Glomerular visceral epithelial cell (primary cell): Measurements from ENCODE around the gene SHROOM3.
A peak's percentile ranks its signal among the peaks of the same experiment; 100 is the strongest.

Experiments
- DNase-seq: peaks from one replicate; pipeline ENCODE4 v3.0.0-alpha.2; 2016; ENCODE audit errors: extremely low spot score

Gene SHROOM3

DNA sequence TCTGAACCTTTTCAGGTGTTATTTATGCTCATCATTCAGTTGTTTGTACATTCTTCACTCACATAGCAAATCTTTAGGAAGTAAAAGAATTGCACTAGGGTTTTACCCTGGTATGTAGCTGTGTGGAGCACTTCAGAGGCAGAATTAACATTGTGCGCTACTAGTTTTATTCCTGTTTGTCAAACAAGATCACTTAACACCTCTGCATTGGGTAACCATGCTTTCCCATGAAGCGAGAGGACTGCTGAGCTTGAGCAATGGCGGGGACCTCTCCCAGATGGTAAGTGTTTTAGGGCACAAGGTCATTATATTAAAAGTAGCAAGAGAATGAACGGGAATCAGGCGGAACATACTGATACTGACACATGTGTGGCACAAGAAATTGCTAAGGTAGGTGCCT lies 59.2 kb downstream of the SHROOM3 start:
- DNase-seq = no peak

DNA sequence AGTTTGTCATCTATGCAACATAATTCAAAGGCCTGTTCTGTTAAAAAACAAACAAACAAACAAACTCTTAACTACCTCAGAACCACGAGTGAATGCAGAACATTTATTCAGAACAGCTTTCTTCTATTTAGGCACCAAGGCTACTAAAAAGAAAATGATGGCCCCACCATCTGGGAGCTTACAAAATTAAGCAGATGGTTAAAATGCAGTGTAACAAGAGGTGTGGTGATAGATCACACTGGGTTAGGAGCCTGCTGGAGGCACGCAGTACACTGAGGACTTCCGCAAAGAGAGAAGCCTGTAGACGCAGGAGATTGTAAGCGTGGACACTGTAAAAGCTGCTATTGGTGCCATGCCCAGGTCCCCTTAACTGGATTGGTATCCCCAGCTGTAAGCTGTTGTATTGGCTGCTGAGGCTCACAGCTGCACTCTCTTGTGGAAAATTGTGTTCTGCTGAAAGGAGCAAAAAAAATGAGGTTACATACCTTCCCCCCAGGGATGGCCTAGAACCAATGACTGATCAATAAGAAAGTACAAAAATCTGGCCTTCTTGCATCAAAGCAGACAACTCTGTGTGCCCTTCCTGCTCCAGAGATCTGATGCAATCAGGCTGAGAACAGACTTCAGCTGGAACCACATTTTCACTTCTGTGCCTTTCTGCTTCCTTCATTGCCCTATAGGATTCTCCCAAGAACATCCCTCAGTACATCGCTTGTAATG lies 60.0 kb downstream of the SHROOM3 start:
- no peak for DNase-seq

DNA sequence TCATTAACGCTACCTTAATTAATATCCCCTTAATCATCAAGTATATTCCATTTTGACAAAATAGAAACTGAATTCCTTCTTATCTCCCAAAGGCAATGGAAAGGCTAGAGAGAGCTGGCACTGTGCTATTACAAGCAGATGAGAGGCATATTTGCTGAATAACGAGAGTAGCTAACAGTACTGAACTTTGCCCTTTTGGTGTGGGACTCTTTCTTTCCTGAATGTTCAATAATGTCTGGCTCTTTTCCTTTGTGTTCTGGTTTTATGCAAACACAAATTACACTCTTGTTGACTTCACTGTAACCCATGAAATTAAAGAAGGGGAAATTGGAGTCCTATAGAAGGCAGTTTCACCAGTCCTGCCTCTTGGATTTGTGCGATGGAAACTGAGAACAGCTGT lies 63.5 kb downstream of the SHROOM3 start:
- no peak for DNase-seq

DNA sequence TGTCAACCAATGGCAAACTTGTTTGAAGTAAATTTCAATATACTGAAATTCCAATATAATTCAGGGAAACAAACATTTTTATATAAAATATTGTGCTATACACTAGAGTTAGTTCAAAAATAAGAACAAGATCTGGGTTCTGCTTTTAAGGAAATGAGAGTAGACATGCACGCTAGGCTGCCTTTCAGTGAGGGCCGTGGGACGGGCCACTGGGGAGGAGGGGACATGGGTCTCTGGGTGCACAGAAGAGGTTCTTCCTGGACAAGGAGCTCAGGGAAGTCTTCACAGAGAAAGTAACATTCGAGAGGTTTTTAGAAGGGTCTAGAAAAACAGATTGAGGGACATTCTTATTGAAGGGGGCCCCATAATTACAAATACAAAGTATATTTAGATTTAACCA lies 64.4 kb downstream of the SHROOM3 start:
- DNase-seq = no peak

DNA sequence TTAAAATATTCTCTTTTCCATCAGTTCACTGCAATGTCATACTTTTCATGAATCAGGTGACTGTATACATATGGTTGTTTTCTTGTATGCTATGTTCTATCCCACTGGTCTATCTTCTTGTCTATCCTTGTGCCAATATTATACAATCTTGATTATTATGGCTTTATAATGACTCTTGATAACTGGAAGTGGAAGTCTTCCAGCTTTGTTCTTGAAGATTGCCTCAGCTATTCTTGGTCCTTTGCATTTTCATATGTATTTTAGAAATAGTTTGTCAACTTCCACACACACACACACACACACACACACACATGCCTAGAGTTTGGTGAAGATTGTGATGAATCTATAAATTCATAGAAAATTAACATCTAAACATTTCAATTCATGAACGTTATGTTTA lies 67.9 kb downstream of the SHROOM3 start:
- no peak for DNase-seq

DNA sequence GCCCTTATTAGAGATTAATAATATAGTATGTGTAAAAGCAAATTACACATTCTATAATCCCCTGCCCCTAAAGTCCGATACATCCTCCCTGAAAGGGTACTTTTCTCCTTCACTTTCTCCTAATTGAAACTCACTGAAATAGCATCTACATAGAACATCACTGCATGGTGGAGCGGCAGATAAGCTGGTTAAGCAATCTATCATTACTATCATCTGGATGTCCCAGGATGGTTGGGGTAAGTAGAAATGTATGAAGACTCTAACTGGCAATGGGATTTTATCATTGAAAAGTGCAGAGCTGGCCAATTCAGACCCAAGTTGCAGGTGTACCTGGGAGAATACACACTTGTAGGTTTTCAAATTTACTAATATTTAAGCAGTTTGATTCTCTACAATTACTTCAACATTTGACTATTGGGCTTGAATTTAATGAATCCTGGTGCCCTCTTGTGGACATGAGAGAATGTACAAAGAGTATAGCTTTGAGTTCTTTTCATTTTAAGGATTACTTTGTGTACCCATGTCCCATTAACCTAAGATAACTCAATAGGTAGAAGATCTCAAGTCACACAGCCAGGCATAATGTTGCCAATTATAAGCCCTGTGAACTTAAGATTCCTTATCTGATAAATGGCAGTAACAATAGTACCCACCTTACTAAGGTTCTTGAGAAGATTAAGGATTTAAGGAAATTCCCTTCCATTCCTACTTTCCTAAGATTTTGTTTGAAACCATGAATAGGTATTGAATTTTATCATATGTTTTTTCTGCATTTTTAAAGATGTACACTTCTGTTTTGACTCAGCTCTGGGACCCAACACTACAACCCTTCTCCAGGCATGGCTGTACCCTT lies 69.8 kb downstream of the SHROOM3 start:
- peak; percentile 63 for DNase-seq

DNA sequence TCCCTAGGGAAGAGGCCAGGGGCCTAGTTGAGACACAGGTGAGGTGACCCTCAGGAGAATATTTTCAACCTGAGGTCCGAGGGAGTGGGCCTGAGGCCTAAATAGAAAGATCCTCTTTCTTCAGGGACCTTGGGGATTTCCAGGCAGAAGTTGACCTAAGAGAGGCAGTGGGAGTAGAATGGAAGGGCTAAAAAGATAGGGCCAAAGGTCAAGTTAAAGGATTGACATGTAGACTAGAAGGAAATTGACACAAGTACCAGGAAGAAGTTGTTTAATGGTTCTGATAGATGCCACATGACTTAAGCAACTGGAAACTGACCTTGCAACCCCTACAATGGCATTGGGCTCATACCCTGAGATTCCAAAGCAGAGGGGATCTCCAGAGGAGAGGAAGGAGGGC lies 76.9 kb downstream of the SHROOM3 start:
- no peak for DNase-seq

DNA sequence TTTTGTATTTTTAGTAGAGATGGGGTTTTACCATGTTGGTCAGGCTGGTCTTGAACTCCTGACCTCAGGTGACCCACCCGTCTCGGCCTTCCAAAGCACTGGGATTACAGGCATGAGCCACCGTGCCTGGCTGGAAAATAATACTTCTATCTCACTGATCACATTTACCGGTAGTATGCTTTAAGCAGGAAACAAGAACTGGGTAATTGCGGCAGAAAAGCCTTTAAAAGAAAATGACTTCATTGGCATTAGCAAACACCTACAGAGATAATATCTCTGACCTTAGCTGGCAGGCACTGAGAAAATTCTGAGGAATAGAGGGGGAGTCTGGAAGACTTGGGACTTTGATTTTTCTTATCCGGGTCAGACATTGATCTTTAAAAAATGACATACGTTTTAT lies 78.5 kb downstream of the SHROOM3 start:
- DNase-seq = no peak

DNA sequence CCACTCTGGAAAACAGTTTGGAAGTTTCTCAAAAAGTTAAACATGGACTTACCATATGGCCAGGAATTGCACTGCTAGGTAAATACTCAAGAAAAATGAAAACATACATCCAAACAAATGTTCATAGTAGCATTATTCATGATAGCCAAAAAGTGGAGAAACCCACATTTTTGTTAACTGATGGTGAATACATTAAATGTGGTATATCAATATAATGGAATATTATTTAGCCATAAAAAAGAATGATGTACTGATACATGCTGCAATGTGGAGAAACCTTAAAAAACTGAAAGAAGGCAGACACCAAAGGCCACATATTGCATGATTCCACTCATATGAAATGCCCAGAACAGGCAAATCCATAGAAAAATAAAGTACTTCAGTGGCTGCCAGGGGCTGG lies 79.1 kb downstream of the SHROOM3 start:
- DNase-seq = no peak

DNA sequence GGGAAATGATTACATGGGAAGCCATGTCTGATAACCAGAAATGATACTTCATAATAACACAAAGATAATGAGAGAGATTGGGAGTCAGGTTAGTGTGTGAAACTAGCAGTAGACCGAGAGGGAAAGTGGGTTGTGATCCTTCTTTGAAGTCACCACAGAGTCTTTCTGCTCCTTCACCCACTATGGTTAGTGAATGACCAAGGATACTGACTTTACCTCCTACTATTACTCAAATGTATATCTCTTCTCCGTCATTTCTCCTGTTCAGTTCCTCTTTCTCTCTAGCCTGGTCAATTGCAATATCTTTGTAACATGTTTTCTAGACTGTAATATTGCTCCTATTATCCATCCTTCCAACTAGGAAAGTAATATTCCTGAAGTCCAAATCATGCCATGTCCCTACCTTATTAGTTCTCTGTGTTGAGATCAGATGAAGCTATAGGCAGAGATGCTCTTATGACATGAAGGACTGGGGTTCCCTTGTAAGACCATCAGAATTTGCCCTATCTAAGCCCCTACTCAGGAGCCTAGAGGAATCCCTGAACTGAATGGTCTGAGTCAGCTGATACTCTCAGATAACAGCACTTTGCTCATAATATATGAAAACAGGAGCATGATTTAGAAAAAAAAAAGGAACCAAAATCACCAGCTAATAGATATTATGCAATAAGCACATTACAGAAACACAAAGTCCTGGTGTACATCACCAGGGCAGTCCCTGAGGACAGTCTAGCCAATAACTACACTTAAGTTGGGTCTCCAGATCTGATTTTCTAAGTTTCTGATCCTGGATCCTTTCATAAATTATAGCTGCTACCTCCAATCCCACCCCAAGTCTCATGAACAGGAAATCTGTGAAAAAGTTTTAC lies 81.2 kb downstream of the SHROOM3 start:
- DNase-seq = no peak

DNA sequence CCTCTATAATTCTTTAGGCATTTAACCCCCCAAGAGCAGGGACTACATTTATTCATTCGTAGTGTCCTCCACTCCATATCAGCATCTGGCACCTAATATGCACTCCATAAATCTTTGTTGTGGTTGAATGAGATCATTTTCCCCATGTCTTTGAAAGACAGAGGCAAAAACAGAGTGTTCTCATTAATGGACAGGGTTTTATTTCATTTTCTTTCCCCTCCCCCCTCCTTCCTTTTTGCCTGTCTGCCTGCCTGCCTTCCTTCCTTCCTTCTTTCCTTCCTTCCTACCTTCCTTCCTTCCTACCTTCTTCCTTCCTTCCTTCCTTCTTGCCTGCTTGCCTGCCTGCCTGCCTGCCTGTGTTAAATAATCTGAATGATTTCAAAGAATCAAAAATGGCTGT lies 83.2 kb downstream of the SHROOM3 start:
- peak; percentile 58 for DNase-seq

DNA sequence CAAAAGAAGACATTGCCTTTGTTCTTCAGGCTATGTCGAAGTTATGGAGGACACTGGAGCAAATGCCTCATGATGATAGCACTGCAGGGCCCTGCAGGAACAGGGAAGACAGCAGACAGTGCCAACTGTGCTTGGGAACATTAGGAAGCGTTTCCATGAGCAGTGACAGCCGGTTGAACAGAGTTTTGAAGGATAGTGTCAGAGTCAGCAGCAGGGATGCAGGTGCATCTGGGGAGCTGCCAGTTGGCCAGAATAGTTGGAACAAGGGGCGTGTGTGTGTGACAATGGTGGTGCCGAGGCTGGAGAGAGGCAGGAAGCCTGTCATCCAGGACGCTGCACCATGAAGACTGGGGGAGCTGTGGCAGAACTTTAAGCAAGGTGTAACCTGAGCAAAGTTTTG lies 88.6 kb downstream of the SHROOM3 start:
- no peak for DNase-seq

DNA sequence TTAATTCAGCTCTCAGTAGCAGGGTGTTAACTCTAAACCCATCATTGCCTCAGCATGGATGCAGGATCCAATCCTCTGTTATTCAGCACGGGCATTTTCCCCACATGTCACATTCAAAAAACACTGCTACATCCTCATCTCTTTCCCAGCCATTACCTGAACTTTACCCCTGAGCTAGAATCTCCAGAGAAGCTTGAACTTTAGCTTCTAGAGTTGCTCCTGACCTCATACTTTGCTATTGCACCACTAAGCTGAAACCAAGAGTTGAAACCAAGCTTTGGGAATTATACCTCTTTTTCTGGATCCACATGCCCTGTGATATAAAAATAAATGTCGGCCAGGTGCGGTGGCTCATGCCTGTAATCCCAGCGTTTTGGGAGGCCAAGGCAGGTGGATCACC lies 90.7 kb downstream of the SHROOM3 start:
- no peak for DNase-seq

DNA sequence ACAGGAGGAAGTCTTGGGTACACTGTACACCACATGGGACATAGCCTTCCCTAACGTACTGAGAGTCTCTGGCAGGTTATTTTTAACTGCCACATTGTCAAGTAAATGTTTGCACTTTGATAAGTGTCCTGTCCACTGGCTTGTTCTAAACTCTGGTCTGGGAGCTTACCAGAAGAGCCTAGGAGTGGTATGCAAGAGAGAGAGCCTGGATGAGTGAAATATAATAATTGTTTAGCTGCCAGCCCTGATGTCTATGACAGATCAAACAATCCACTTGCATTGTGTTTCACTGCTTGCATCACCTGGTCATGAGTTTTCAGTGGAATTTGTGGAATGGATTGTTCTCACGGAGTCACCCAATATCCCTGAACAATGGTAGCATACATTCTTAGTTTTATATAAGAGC lies 91.6 kb downstream of the SHROOM3 start:
- no peak for DNase-seq

DNA sequence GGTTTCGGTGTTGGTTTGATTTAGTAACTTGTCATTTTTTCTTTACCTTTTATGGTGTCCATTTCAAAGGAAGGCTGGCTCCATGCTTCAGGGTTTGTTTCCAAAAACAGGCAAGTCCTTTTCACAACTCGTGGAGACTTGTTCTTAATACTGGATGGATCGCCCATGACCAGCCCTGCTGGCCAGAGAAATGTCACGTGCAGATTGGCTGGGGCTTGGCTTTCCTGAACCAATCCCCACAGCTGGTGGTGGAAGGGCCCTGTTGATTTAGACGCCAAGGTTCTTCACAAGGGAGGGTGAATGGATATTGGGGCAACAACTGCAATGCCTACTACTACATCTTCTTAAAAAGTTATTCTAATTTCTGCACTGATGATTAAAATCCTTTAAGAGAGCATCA lies 92.6 kb downstream of the SHROOM3 start:
- no peak for DNase-seq

DNA sequence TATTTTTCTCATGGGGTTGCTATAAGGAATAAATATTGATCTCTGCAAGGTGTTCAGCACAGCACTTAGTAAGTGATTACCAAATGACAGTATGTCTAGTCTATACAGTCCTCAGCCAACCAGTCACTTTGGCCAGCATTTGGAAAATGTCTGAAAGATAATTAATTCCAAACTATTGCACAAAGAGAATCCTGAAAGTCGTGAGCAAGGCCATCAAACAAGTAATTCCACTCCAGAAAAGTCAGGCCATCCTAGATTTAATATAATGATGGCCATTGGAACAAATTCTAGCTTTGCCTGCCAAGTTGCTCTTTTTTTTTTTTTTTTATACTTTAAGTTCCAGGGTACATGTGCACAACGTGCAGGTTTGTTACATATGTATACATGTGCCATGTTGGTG lies 96.6 kb downstream of the SHROOM3 start:
- DNase-seq = no peak

DNA sequence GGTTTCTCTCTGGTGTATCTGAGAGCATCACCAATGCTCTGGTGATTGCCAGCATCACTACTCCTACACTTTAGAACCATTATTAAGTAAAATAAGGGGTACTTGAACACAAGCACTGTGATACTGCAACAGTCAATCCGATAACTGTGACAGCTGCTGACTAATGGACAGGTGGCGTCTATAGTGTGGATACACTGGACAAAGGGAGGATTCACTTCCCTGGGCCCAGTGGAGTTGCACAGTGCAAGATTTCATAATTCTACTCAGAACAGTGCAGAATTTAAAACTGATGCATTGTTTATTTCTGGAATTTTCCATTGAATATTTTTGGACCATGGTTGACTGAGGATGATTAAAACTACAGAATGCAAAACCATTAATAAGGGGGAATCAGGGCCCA lies 97.8 kb downstream of the SHROOM3 start:
- no peak for DNase-seq

DNA sequence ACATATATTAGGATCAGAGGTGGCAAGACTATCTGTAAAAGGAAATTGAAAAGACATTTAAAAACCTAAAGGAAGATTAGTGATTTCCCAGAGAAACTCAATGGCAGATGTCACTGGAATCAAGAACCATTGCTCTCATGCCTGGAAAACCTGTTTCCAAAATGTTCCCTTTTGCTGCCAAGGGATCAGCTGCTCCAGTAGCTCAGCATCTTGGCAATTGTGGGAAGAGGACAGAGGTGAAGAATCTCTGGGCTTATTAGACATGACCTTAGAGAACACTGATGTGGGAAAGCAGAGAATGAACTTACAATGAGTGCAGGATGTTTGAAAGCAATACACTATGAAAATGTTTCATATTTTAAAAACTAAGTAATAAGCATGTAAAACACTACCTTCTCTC lies 98.3 kb downstream of the SHROOM3 start:
- DNase-seq = no peak

DNA sequence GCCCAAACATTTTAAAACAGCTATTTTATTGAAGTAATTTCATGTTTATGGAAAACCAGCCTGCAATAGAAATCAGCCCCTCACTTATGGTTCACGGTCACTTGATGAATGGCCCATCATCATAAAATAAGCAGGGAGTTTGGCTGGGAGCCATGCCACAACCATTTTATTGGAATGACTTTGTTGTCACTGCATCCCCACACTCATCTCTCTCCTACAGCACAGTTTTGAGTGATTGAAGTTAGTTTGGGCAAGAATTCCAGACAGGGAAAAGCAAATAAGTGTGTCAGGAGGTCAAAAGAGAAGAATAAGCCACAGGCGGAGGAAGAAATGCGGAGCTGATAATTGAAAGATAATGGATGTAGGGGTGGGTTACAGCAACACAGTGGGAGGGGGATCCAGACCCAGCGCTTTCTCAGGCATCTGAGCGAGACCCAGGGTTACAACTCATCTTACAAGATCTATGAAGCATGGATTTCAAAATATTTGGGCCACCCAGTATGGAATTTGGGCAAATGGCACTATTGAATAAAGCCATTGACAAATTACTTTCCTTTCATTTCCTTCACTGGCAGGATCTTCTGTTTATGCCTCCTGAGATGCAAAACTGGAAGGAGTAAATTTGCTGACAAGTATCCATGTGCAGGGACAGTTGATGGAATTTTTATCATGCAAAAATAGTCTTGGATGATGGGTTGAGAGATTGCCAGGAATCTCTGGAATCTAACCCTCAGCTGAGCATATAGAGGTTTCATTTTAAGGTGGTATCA lies 100.8 kb downstream of the SHROOM3 start:
- DNase-seq = peak; percentile 84

DNA sequence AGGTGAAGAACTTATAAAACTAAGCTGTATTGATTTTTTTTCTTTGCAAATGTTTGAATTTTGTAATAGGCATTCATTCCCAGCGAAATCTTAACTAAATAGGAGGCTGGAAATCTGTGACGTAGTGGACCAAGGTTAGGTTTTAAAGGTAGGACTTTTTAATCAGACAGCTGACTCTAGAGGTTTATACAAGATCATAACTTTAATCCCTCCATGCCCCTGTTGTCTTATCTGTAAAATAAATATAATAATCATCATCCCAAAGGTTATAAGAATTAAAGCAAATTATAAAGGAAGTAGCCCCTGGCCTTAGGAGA lies 101.3 kb downstream of the SHROOM3 start:
- no peak for DNase-seq

DNA sequence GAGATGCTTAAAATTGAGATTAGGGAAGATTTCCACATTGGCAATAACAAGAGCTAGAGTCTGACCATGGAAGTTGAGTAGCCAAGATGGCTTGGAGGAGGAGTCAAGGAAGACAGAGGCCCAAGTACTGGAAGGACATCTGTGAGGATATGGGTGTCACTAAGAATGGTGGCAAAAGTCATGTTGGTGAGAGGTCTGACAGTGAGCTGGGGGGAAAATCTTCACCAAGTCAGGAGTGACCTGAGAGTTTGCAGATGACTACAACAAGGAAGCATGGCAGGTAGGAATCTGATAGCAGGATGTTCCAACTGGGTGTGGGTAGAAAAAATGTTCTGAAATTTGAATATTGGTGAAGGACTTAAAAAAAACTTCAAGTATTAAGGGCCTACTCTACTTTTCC lies 103.3 kb downstream of the SHROOM3 start:
- DNase-seq = no peak

DNA sequence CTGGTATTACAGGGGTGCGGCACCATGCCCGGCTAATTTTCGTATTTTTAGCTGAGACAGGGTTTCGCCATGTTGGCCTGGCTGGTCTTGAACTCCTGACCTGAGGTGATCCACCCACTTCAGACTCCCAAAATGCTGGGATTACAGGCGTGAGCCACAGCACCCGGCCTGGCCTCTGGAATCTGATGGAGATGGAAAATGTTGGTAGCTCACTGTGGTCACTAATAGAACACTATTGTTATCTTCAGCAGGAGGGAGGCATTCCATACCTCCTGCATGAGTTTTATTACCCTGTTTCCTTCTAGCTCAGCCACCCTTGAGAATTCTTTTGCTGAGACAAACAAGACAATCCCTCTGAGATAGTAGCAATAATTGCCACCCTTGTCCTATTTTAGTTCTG lies 105.0 kb downstream of the SHROOM3 start:
- peak; percentile 58 for DNase-seq
